CD14-positive monocyte (primary cell): Measurements from ENCODE around the gene AQP4. TPM values are rescaled to one million over a fixed set of nuclear protein-coding genes. Genes with fewer than 3 reads are reported as not detected.

Experiments used
- DNase-seq, 3 donors: peaks; one replicate each; pipeline ENCODE4 v3.0.0-alpha.2; 2011 to 2022
- H2AFZ ChIP-seq: 2 replicates; pipeline ENCODE4 v1.6.0; 2012; ENCODE audit warnings: mild to moderate bottlenecking, low read depth, low read length, inconsistent platforms; ENCODE audit not compliant: insufficient read depth, poor library complexity, severe bottlenecking
- H3K27ac ChIP-seq, 2 donors: 1 replicate in 1 of 2; 2 replicates in 1 of 2; pipeline ENCODE4 v1.5.1; 2012 to 2013; ENCODE audit warnings: low read length in 2 of 2, control low read depth in 1 of 2, inconsistent platforms in 1 of 2, low read depth in 1 of 2, mild to moderate bottlenecking in 1 of 2
- H3K27me3 ChIP-seq, 2 donors: one replicate each; pipeline versions ENCODE4 v1.6.0 to v1.6.1; 2011 to 2013; ENCODE audit warnings: low read length in 2 of 2; ENCODE audit not compliant: control insufficient read depth in 2 of 2, insufficient read depth in 2 of 2
- H3K36me3 ChIP-seq, 2 donors: replicated peaks in 1 of 2; 1 replicate in 1 of 2; 2 replicates in 1 of 2; pipeline versions ENCODE4 v1.5.1 to v1.6.1; 2012 to 2013; ENCODE audit warnings: low read length in 2 of 2, control low read depth in 1 of 2, inconsistent platforms in 1 of 2, mild to moderate bottlenecking in 1 of 2; ENCODE audit not compliant: insufficient read depth in 2 of 2, control insufficient read depth in 1 of 2
- H3K4me1 ChIP-seq, 2 donors: 1 replicate in 1 of 2; 2 replicates in 1 of 2; pipeline versions ENCODE4 v1.5.1 to v1.6.1; 2012 to 2013; ENCODE audit warnings: low read length in 2 of 2, control low read depth in 1 of 2, inconsistent platforms in 1 of 2, mild to moderate bottlenecking in 1 of 2, moderate library complexity in 1 of 2; ENCODE audit not compliant: insufficient read depth in 2 of 2, control insufficient read depth in 1 of 2
- H3K4me2 ChIP-seq: replicated peaks from 2 replicates; pipeline ENCODE3; 2012; ENCODE audit warnings: low read length, moderate library complexity, mild to moderate bottlenecking; ENCODE audit not compliant: poor library complexity, severe bottlenecking; ENCODE audit errors: extremely low read depth
- H3K4me3 ChIP-seq, 3 experiments: fragments of 200-600 bp in 1 of 3; sonication (generic) in 1 of 3; replicated peaks in 1 of 3; 1 replicate in 2 of 3; 2 replicates in 1 of 3; pipeline ENCODE4 v1.5.1; 2011 to 2013; ENCODE audit warnings: low read length in 3 of 3, mild to moderate bottlenecking in 3 of 3, control low read depth in 2 of 3, low read depth in 2 of 3, inconsistent platforms in 1 of 3, moderate library complexity in 1 of 3
- H3K79me2 ChIP-seq: 2 replicates; pipeline ENCODE4 v1.6.0; 2012; ENCODE audit warnings: mild to moderate bottlenecking, control low read depth, inconsistent platforms, low read length, moderate library complexity; ENCODE audit not compliant: insufficient read depth
- H3K9ac ChIP-seq: 2 replicates; pipeline ENCODE4 v1.6.0; 2017; ENCODE audit warnings: low read length, mild to moderate bottlenecking; ENCODE audit not compliant: insufficient read depth, poor library complexity, severe bottlenecking
- H3K9me3 ChIP-seq, 2 donors: replicated peaks in 1 of 2; 1 replicate in 1 of 2; 2 replicates in 1 of 2; pipeline versions ENCODE4 v1.5.1 to v1.6.1; 2012 to 2013; ENCODE audit warnings: low read length in 2 of 2, control low read depth in 1 of 2; ENCODE audit not compliant: control insufficient read depth in 1 of 2, insufficient read depth in 1 of 2
- H4K20me1 ChIP-seq: 2 replicates; pipeline ENCODE4 v1.6.0; 2012; ENCODE audit warnings: mild to moderate bottlenecking, low read length, control low read depth, moderate library complexity; ENCODE audit not compliant: insufficient read depth
- H3K27ac Mint-ChIP-seq, 7 donors: one replicate each; pipeline ENCODE4 v1.8.0; 2020; ENCODE audit warnings: mild to moderate bottlenecking in 7 of 7, mixed read lengths in 7 of 7, moderate library complexity in 6 of 7, inconsistent platforms in 2 of 7
- H3K27me3 Mint-ChIP-seq, 3 donors: one replicate each; pipeline ENCODE4 v1.8.0; 2021 to 2022; ENCODE audit warnings: low read depth in 3 of 3, mild to moderate bottlenecking in 3 of 3, mixed read lengths in 3 of 3, moderate library complexity in 3 of 3, inconsistent platforms in 1 of 3
- H3K36me3 Mint-ChIP-seq, 2 donors: one replicate each; pipeline ENCODE4 v1.8.0; 2020; ENCODE audit warnings: mixed read lengths in 2 of 2, inconsistent platforms in 1 of 2, mild to moderate bottlenecking in 1 of 2
- H3K4me1 Mint-ChIP-seq: one replicate; pipeline ENCODE4 v1.8.0; 2020; ENCODE audit warnings: mild to moderate bottlenecking, mixed read lengths
- H3K4me3 Mint-ChIP-seq, 2 donors: one replicate each; pipeline ENCODE4 v1.8.0; 2020; ENCODE audit warnings: mild to moderate bottlenecking in 2 of 2, mixed read lengths in 2 of 2, moderate library complexity in 1 of 2
- H3K9me3 Mint-ChIP-seq, 7 donors: one replicate each; pipeline ENCODE4 v1.8.0; 2020 to 2022; ENCODE audit warnings: mixed read lengths in 7 of 7, mild to moderate bottlenecking in 6 of 7, moderate library complexity in 6 of 7, inconsistent platforms in 2 of 7
- CTCF ChIP-seq: fragments of 200-600 bp; IDR thresholded peaks from one replicate; pipeline ENCODE4 v1.8.0; 2022; ENCODE audit warnings: antibody characterized with exemption, mild to moderate bottlenecking
- WGBS: methylation state at CpG from one replicate; pipeline ENCODE4 v1.1.5; 2013; ENCODE audit warnings: missing lambda C conversion rate; ENCODE audit not compliant: insufficient coverage; 5-methylcytosine and 5-hydroxymethylcytosine counted together
- intact Hi-C, 2 donors: fragments of 100-400 bp; cut with micrococcal nuclease; formaldehyde crosslinking; loops; one replicate each; pipeline versions ENCODE4 v1.15.0 to v1.15.1; 2023
- polyA plus RNA-seq, 3 donors: library from polyadenylated mRNA; depleted of rRNA in 1 of 3; unstranded in 2 of 3; stranded (reverse) in 1 of 3; fragments of 300-500 nt in 2 of 3; fragments of >200 nt in 1 of 3; fragmentation: Illumina TruSeq in 2 of 3; gene quantifications; 1 replicate in 2 of 3; 2 replicates in 1 of 3; pipeline ENCODE4 v1.2.3, GENCODE V29; 2012 to 2021

AQP4 gene
- polyA plus RNA-seq, 3 donors, result not detected

DNA sequence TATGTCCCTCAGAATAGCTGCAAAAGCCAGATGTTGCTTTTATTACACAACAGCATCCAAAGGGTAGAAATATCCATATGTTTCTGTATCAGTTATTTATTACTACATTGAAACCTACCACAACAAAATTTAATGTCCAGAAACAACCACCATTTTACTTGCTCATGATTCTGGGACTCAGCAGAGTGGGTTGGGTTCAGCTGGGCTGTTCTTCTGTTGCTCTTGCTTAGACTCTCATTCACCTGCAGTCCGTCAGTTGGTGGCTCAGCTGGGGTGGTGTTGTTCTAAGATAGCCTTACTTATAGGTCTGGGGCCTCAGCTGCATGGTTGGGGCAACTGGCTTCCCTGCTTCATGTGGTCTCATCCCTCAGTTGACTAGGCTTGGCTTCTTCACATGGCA lies 21.7 kb downstream of the AQP4 start:
- no peaks in the 10 kb centered on the region for H3K27me3 Mint-ChIP-seq
- no peaks in the 10 kb centered on the region for H3K4me1 Mint-ChIP-seq
- no peak overlapping the region for H3K4me3 Mint-ChIP-seq
- H2AFZ ChIP-seq, result no peak overlapping the region
- H3K36me3 Mint-ChIP-seq, result no peaks in the 10 kb centered on the region
- intact Hi-C loops, result no loop called here
- H3K4me2 ChIP-seq, result no peak overlapping the region
- H3K79me2 ChIP-seq, result no peaks in the 10 kb centered on the region
- H3K4me3 ChIP-seq, result no peak overlapping the region
- no CpG with 5 or more reads among the region's 1 CpG for WGBS
- H3K9me3 ChIP-seq, result peaks cover 14 to 17% of the 10 kb centered on the region in 2 donors
- H3K27me3 ChIP-seq, result no peaks in the 10 kb centered on the region
- DNase-seq, result no peak
- H3K27ac ChIP-seq, result no peak overlapping the region
- peaks cover 8 to 22% (median 15%) of the 10 kb centered on the region in 7 donors for H3K9me3 Mint-ChIP-seq
- no peaks in the 10 kb centered on the region for H3K4me1 ChIP-seq
- H3K9ac ChIP-seq, result no peak overlapping the region
- no peaks in the 10 kb centered on the region for H3K36me3 ChIP-seq
- TF ChIP-seq CTCF, result no peak
- no peak overlapping the region for H3K27ac Mint-ChIP-seq
- no peaks in the 10 kb centered on the region for H4K20me1 ChIP-seq

- WGBS, result 86% methylated on average over 1 of the region's 5 CpGs
- H3K4me3 Mint-ChIP-seq, result no peak overlapping the region
- H3K36me3 Mint-ChIP-seq, result no peaks in the 10 kb centered on the region
- Histone ChIP-seq H3K27ac (no peak overlapping the region), H3K9me3 (peaks cover 14 to 17% of the 10 kb centered on the region in 2 donors), H4K20me1 (no peaks in the 10 kb centered on the region), H3K36me3 (no peaks in the 10 kb centered on the region), H3K4me1 (no peaks in the 10 kb centered on the region), H3K4me3 (no peak overlapping the region), H3K4me2 (no peak overlapping the region), H3K9ac (no peak overlapping the region), H3K27me3 (no peaks in the 10 kb centered on the region), H3K79me2 (no peaks in the 10 kb centered on the region), H2AFZ (no peak overlapping the region)
- DNase-seq, result no peak
- H3K4me1 Mint-ChIP-seq, result no peaks in the 10 kb centered on the region
- peaks cover 0 to 3% (median 0%) of the 10 kb centered on the region in 3 donors for H3K27me3 Mint-ChIP-seq
- H3K27ac Mint-ChIP-seq, result no peak overlapping the region
- TF ChIP-seq CTCF, result no peak
- intact Hi-C loops, result no loop called here
- H3K9me3 Mint-ChIP-seq, result peaks cover 8 to 20% (median 15%) of the 10 kb centered on the region in 7 donors
Measured at GRCh38 chr18:26840965-26841364, 24.5 kb downstream of the AQP4 start.
